ENCODE measurements around the gene GRIN3A.

The GRIN3A gene

GRCh38 chr9:101639785-101640665 is 98.4 kb downstream of the GRIN3A start:
- no peak overlapping the region for H3K4me3 ChIP-seq (ENCODE audit: low read depth, low read length)
- no peak for DNase-seq (ENCODE audit: low read depth)
- no peak for TF ChIP-seq CTCF (IDR thresholded peaks at IDR 0.05; ENCODE audit: control insufficient read depth, extremely low read depth, insufficient read depth)

GRCh38 chr9:101639311-101639710 is 99.1 kb downstream of the GRIN3A start:
- no peak for TF ChIP-seq CTCF (IDR thresholded peaks at IDR 0.05; ENCODE audit: control insufficient read depth, extremely low read depth, insufficient read depth)
- no peak overlapping the region for H3K4me3 ChIP-seq (ENCODE audit: low read depth, low read length)
- DNase-seq (ENCODE audit: low read depth) = peak; percentile 42

- DNase-seq (ENCODE audit: low read depth) = no peak
- H3K4me3 ChIP-seq (ENCODE audit: low read depth, low read length) = no peak overlapping the region
- TF ChIP-seq CTCF (IDR thresholded peaks at IDR 0.05; ENCODE audit: control insufficient read depth, extremely low read depth, insufficient read depth) = no peak
Observed at GRCh38 chr9:101636247-101636646, 102.2 kb downstream of the GRIN3A start.

- DNase-seq (ENCODE audit: low read depth) = no peak
- H3K4me3 ChIP-seq (ENCODE audit: low read depth, low read length) = no peak overlapping the region
- no peak for TF ChIP-seq CTCF (IDR thresholded peaks at IDR 0.05; ENCODE audit: control insufficient read depth, extremely low read depth, insufficient read depth)
Observed at GRCh38 chr9:101635473-101635872, 103.0 kb downstream of the GRIN3A start.

- H3K4me3 ChIP-seq (ENCODE audit: low read depth, low read length) = no peak overlapping the region
- DNase-seq (ENCODE audit: low read depth) = no peak
- no peak for TF ChIP-seq CTCF (IDR thresholded peaks at IDR 0.05; ENCODE audit: control insufficient read depth, extremely low read depth, insufficient read depth)
Observed at GRCh38 chr9:101634741-101635409, 103.6 kb downstream of the GRIN3A start.

- no peak for TF ChIP-seq CTCF (IDR thresholded peaks at IDR 0.05; ENCODE audit: control insufficient read depth, extremely low read depth, insufficient read depth)
- no peak for DNase-seq (ENCODE audit: low read depth)
- H3K4me3 ChIP-seq (ENCODE audit: low read depth, low read length) = no peak overlapping the region
Observed at GRCh38 chr9:101632611-101633010, 105.8 kb downstream of the GRIN3A start.

Measured in LNCaP clone FGC (cell line).